GM18951 (cell line): ENCODE results near the gene NKAIN2.
"Not testable (repeated sequence)": the region's sequence is repeated elsewhere in the genome, so short reads cannot be mapped to it uniquely, and the experiment has no call there.

Source experiments
- POLR2A ChIP-seq: IDR thresholded peaks from 4 replicates; pipeline ENCODE4 v1.6.1; 2011; ENCODE audit warnings: mild to moderate bottlenecking; ENCODE audit not compliant: insufficient read length, insufficient read depth; ENCODE audit errors: extremely low read depth
- in situ Hi-C: fragments of 300-500 bp; cut with MboI; formaldehyde crosslinking; loops from one replicate; pipeline ENCODE4 v1.12.0; 2022; ENCODE audit warnings: low sequenced_read_pairs, mixed read lengths, inconsistent platforms; ENCODE audit not compliant: unreplicated experiment

The NKAIN2 gene

GRCh38 chr6:124462750-124463149 lies 659.1 kb downstream of the NKAIN2 start:
- no peak for TF ChIP-seq POLR2A
- in situ Hi-C loops, result no loop called here

GRCh38 chr6:124463271-124463670 lies 659.6 kb downstream of the NKAIN2 start:
- no peak for TF ChIP-seq POLR2A
- in situ Hi-C loops, result no loop called here

GRCh38 chr6:124464600-124464999 lies 660.9 kb downstream of the NKAIN2 start:
- in situ Hi-C loops, result not testable (repeated sequence)

GRCh38 chr6:124466949-124467348 lies 663.3 kb downstream of the NKAIN2 start:
- in situ Hi-C loops, result no loop called here
- TF ChIP-seq POLR2A, result no peak

- no peak for TF ChIP-seq POLR2A
- in situ Hi-C loops, result no loop called here
These were observed 663.7 kb downstream of the NKAIN2 start for GRCh38 chr6:124467366-124467765.

GRCh38 chr6:124470803-124471202 lies 667.1 kb downstream of the NKAIN2 start:
- in situ Hi-C loops, result no loop called here
- TF ChIP-seq POLR2A, result no peak

- in situ Hi-C loops, result no loop called here
- TF ChIP-seq POLR2A, result no peak
These were observed 671.5 kb downstream of the NKAIN2 start for GRCh38 chr6:124475176-124475575.

GRCh38 chr6:124478906-124479305 lies 675.2 kb downstream of the NKAIN2 start:
- TF ChIP-seq POLR2A, result no peak
- in situ Hi-C loops, result no loop called here

GRCh38 chr6:124479991-124480430 lies 676.3 kb downstream of the NKAIN2 start:
- in situ Hi-C loops, result no loop called here
- no peak for TF ChIP-seq POLR2A

- no peak for TF ChIP-seq POLR2A
- in situ Hi-C loops, result no loop called here
These were observed 678.4 kb downstream of the NKAIN2 start for GRCh38 chr6:124482071-124482491.

- in situ Hi-C loops, result no loop called here
These were observed 684.2 kb downstream of the NKAIN2 start for GRCh38 chr6:124487623-124488431.

GRCh38 chr6:124490122-124490521 lies 686.5 kb downstream of the NKAIN2 start:
- TF ChIP-seq POLR2A, result no peak
- in situ Hi-C loops, result no loop called here

More at GRCh38 chr6:124487623-124488431, 684.2 kb downstream of the NKAIN2 start:
- TF ChIP-seq POLR2A, result no peak

- in situ Hi-C loops, result no loop called here
- TF ChIP-seq POLR2A, result no peak
These were observed 689.6 kb downstream of the NKAIN2 start for GRCh38 chr6:124493259-124493658.

GRCh38 chr6:124494956-124495664 lies 691.4 kb downstream of the NKAIN2 start:
- no peak for TF ChIP-seq POLR2A
- in situ Hi-C loops, result no loop called here
